ENCODE data around the gene FES. TPM values are rescaled to one million over a fixed set of nuclear protein-coding genes. Genes with fewer than 3 reads are reported as not detected.
"Not testable (repeated sequence)": the region's sequence is repeated elsewhere in the genome, so short reads cannot be mapped to it uniquely, and the experiment has no call there.

The FES gene
- total and polyA plus RNA-seq, 7 donors, result 4.9 to 35.5 (median 28.0) TPM

GRCh38 chr15:90844696-90845095 lies 39.6 kb upstream of the FES start:
- Histone ChIP-seq H3K4me1 (peaks cover 0 to 10% (median 4%) of the 10 kb centered on the region in 4 donors), H3K27ac (peak overlapping the region in 1 of 4 donors; percentile 54), H3K36me3 (no peaks in the 10 kb centered on the region), H3K27me3 (no peaks in the 10 kb centered on the region), H3K9me3 (no peaks in the 10 kb centered on the region), H3K4me3 (no peak overlapping the region)
- TF ChIP-seq POLR2AphosphoS5 (IDR thresholded peaks at IDR 0.05) (no peak), EP300 (IDR thresholded peaks at IDR 0.05) (no peak), POLR2A (IDR thresholded peaks at IDR 0.05) (no peak), CTCF (IDR thresholded peaks at IDR 0.05) (no peak)
- no peak for DNase-seq
- intact Hi-C loops (cut with DNase I), result no loop called here
- WGBS, 2 donors, result 82 to 87% methylated on average over 5 of the region's 5 CpGs

- Histone ChIP-seq H3K9me3 (no peaks in the 10 kb centered on the region), H3K4me3 (no peak overlapping the region), H3K27me3 (no peaks in the 10 kb centered on the region), H3K36me3 (no peaks in the 10 kb centered on the region), H3K27ac (peak overlapping the region in 2 of 4 donors; percentile 4 to 54), H3K4me1 (peaks cover 0 to 10% (median 4%) of the 10 kb centered on the region in 4 donors)
- intact Hi-C loops (cut with DNase I), result no loop called here
- no peak for DNase-seq
- TF ChIP-seq CTCF (IDR thresholded peaks at IDR 0.05) (no peak), POLR2A (IDR thresholded peaks at IDR 0.05) (no peak), POLR2AphosphoS5 (IDR thresholded peaks at IDR 0.05) (peak in 1 of 4 donors; percentile 19), EP300 (IDR thresholded peaks at IDR 0.05) (no peak)
- 60 to 71% methylated on average over 9 of the region's 9 CpGs for WGBS, 2 donors
These were observed 38.9 kb upstream of the FES start for GRCh38 chr15:90845201-90845949.

- 96 to 98% methylated on average over 1 of the region's 1 CpG for WGBS, 2 donors
- H3K9me3 ChIP-seq; DNase-seq; H3K4me3 ChIP-seq; H3K27me3 ChIP-seq; intact Hi-C loops (cut with DNase I); H3K36me3 ChIP-seq; H3K27ac ChIP-seq: not testable (repeated sequence)
- H3K4me1 ChIP-seq, result peaks cover 0 to 10% (median 4%) of the 10 kb centered on the region in 4 donors
These were observed 34.9 kb upstream of the FES start for GRCh38 chr15:90849424-90849823.

GRCh38 chr15:90851114-90851513 lies 33.2 kb upstream of the FES start:
- no peak overlapping the region for H3K27ac ChIP-seq
- DNase-seq, result no peak
- no peaks in the 10 kb centered on the region for H3K9me3 ChIP-seq
- intact Hi-C loops (cut with DNase I), result no loop called here
- 80 to 84% methylated on average over 6 of the region's 6 CpGs for WGBS, 2 donors
- H3K4me1 ChIP-seq, result no peaks in the 10 kb centered on the region
- H3K36me3 ChIP-seq, result no peaks in the 10 kb centered on the region
- H3K27me3 ChIP-seq, result no peaks in the 10 kb centered on the region
- no peak overlapping the region for H3K4me3 ChIP-seq
- no peak for TF ChIP-seq POLR2AphosphoS5 (IDR thresholded peaks at IDR 0.05)
- TF ChIP-seq POLR2A (IDR thresholded peaks at IDR 0.05), result no peak
- no peak for TF ChIP-seq CTCF (IDR thresholded peaks at IDR 0.05)
- no peak for TF ChIP-seq EP300 (IDR thresholded peaks at IDR 0.05)

GRCh38 chr15:90851940-90852339 lies 32.4 kb upstream of the FES start:
- no peak overlapping the region for H3K27ac ChIP-seq
- intact Hi-C loops (cut with DNase I), result no loop called here
- H3K36me3 ChIP-seq, result no peaks in the 10 kb centered on the region
- H3K27me3 ChIP-seq, result no peaks in the 10 kb centered on the region
- H3K4me1 ChIP-seq, result no peaks in the 10 kb centered on the region
- TF ChIP-seq CTCF (IDR thresholded peaks at IDR 0.05), result no peak
- no peak for TF ChIP-seq POLR2AphosphoS5 (IDR thresholded peaks at IDR 0.05)
- no peak for DNase-seq
- H3K9me3 ChIP-seq, result no peaks in the 10 kb centered on the region
- H3K4me3 ChIP-seq, result no peak overlapping the region
- WGBS, 2 donors, result 82 to 90% methylated on average over 5 of the region's 5 CpGs
